ENCODE measurements around the gene TBX19. TPM values are rescaled to one million over a fixed set of nuclear protein-coding genes. Genes with fewer than 3 reads are reported as not detected.
"Not testable (repeated sequence)": the region's sequence is repeated elsewhere in the genome, so short reads cannot be mapped to it uniquely, and the experiment has no call there.

Gene TBX19
- total RNA-seq, 1 experiment from 2014 or later, result 1.4 TPM

- Histone ChIP-seq H3K36me3 (no peaks in the 10 kb centered on the region), H3K9me3 (replicated peaks) (no peaks in the 10 kb centered on the region; the same call in 1 of the 2 replicates), H3K4me1 (replicated peaks) (0 out of 2 replicates have a peak, but pooled peaks cover 5% of the 10 kb centered on the region), H3K4me3 (no peak overlapping the region), H3K27me3 (replicated peaks) (peaks cover 8% of the 10 kb centered on the region), H3K27ac (no peak overlapping the region)
- DNase-seq (ENCODE audit: low read depth in 1 of 2, low spot score in 2 of 2), result no peak
Measured at GRCh38 chr1:168340781-168341482, 60.3 kb downstream of the TBX19 start.

DNA sequence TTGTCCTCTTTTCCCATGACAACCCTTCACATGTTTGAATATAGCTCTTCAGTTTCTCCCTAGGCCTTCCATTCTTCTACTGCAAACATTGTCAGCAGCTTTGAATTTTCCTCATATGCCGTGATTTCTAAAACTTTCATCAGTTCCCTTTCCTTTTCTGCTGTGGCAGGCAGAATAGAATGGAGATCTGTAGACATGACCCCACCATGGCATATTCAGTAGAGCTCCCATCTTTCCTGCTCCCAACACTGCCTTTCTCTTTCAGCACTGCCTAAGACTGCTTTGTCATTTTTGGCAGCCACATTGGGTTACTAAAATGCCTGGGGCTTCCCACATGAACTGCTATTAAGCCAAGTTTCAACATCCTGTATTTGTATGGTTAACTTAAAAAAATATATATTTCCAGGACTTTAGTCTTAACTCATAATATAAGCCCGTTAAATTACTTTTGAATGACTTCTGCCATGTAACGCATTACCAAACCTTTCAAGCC lies 60.9 kb downstream of the TBX19 start:
- Histone ChIP-seq H3K27ac (no peak overlapping the region), H3K9me3 (replicated peaks) (no peaks in the 10 kb centered on the region; the same call in 1 of the 2 replicates), H3K36me3 (no peaks in the 10 kb centered on the region), H3K27me3 (replicated peaks) (peaks cover 8% of the 10 kb centered on the region), H3K4me1 (replicated peaks) (0 out of 2 replicates have a peak, but pooled peaks cover 5% of the 10 kb centered on the region), H3K4me3 (no peak overlapping the region)
- no peak for DNase-seq (ENCODE audit: low read depth in 1 of 2, low spot score in 2 of 2)

- DNase-seq (ENCODE audit: low read depth in 1 of 2, low spot score in 2 of 2), result peak; percentile 44 to 76
- Histone ChIP-seq H3K36me3 (no peaks in the 10 kb centered on the region), H3K9me3 (replicated peaks) (no peaks in the 10 kb centered on the region; the same call in 1 of the 2 replicates), H3K27me3 (replicated peaks) (peaks cover 8% of the 10 kb centered on the region), H3K4me3 (no peak overlapping the region), H3K4me1 (replicated peaks) (0 out of 2 replicates have a peak, but pooled peaks cover 5% of the 10 kb centered on the region), H3K27ac (no peak overlapping the region)
Measured at GRCh38 chr1:168342572-168343280, 62.0 kb downstream of the TBX19 start.

- Histone ChIP-seq H3K36me3 (no peaks in the 10 kb centered on the region), H3K4me3 (no peak overlapping the region)
Measured at GRCh38 chr1:168343566-168343965, 62.9 kb downstream of the TBX19 start.

GRCh38 chr1:168344517-168344916 lies 63.8 kb downstream of the TBX19 start:
- Histone ChIP-seq H3K9me3 (replicated peaks) (no peaks in the 10 kb centered on the region; the same call in 1 of the 2 replicates), H3K27me3 (replicated peaks) (peaks cover 8% of the 10 kb centered on the region), H3K36me3 (no peaks in the 10 kb centered on the region), H3K4me3 (no peak overlapping the region), H3K4me1 (replicated peaks) (0 out of 2 replicates have a peak, but pooled peaks cover 5% of the 10 kb centered on the region), H3K27ac (no peak overlapping the region)
- no peak for DNase-seq (ENCODE audit: low read depth in 1 of 2, low spot score in 2 of 2)

More at GRCh38 chr1:168343566-168343965, 62.9 kb downstream of the TBX19 start:
- DNase-seq (ENCODE audit: low read depth in 1 of 2, low spot score in 2 of 2), result no peak
- Histone ChIP-seq H3K4me1 (replicated peaks) (0 out of 2 replicates have a peak, but pooled peaks cover 5% of the 10 kb centered on the region), H3K9me3 (replicated peaks) (no peaks in the 10 kb centered on the region; the same call in 1 of the 2 replicates), H3K27ac (no peak overlapping the region), H3K27me3 (replicated peaks) (peaks cover 8% of the 10 kb centered on the region)

DNA sequence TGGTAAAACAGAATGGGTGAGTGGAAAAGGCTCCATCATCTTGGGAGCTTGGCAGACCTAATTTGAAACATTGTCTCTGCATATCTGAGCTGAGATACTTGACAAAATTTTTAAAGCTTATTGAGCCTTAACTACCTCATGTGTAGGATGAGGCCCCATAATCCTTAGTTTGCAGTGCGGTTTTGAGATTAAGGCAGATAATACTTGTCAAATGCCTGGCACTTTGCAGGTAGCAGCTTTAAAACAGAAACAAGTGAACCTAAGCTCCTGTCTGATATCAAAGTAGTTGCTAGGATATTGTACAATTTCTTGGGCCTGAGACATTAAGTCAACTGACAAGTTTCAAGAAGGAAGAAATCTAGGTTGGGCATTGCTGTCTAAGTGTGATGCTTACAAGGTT lies 65.3 kb downstream of the TBX19 start:
- no peak for DNase-seq (ENCODE audit: low read depth in 1 of 2, low spot score in 2 of 2)
- 0 out of 2 replicates have a peak, but pooled peaks cover 5% of the 10 kb centered on the region for H3K4me1 ChIP-seq (replicated peaks)
- H3K27me3 ChIP-seq (replicated peaks), result peaks cover 8% of the 10 kb centered on the region
- no peaks in the 10 kb centered on the region; the same call in 1 of the 2 replicates for H3K9me3 ChIP-seq (replicated peaks)
- H3K36me3 ChIP-seq, result no peaks in the 10 kb centered on the region
- H3K27ac ChIP-seq, result no peak overlapping the region
- H3K4me3 ChIP-seq, result no peak overlapping the region

DNA sequence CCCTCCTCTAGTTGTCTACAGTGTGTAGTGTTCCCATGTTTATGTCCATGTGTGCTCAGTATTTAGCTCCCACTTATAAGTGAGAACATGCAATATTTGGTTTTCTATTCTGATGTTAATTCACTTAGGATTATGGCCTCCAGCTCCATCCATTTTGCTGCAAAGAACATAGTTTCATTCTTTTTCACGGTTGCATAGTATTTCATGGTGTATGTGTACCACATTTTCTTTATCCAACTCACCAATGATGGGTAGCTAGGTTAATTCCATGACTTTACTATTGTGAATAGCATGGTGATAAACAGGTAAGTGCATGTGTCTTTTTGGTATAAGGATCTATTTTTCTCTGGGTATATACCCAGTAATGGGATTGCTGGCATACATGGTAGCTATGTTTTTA lies 67.0 kb downstream of the TBX19 start:
- Histone ChIP-seq H3K4me3 (no peak overlapping the region), H3K4me1 (replicated peaks) (0 out of 2 replicates have a peak, but pooled peaks cover 3% of the 10 kb centered on the region), H3K36me3 (no peaks in the 10 kb centered on the region), H3K27me3 (replicated peaks) (no peaks in the 10 kb centered on the region), H3K9me3 (replicated peaks) (no peaks in the 10 kb centered on the region), H3K27ac (no peak overlapping the region)
- DNase-seq (ENCODE audit: low read depth in 1 of 2, low spot score in 2 of 2), result no peak

DNA sequence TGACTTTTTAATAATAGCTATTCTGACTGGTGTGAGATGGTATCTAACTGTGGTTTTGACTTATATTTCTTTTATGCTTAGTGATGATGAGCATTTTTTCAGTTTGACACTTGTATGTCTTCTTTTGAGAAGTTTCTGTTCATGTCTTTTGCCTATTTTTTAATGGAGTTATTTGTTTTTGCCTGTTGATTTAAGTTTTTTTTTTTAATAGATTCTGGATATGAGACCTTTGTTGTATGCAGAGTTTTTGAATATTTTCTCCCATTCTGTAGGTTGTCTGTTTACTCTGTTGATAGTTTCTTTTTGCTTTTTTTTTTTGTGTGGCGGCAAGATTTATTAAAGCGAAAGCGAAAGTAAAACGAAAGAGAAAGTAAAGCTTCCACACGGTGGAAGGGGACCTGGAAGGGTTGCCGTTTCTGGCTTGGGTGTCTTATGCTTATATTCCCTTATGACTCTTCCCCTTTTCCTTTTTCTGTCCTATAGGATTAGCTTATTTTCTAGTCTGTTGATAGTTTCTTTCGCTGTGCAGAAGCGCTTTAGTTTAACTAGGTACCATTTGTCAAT lies 67.6 kb downstream of the TBX19 start:
- Histone ChIP-seq H3K27me3 (replicated peaks) (no peaks in the 10 kb centered on the region), H3K9me3 (replicated peaks) (no peaks in the 10 kb centered on the region), H3K27ac (no peak overlapping the region), H3K36me3 (no peaks in the 10 kb centered on the region), H3K4me1 (replicated peaks) (no peaks in the 10 kb centered on the region), H3K4me3 (peak overlapping the region; percentile 29)
- peak in 1 of 2 experiments; percentile 28 for DNase-seq (ENCODE audit: low read depth in 1 of 2, low spot score in 2 of 2)

- H3K27me3 ChIP-seq (replicated peaks); H3K4me1 ChIP-seq (replicated peaks); DNase-seq (ENCODE audit: low read depth in 1 of 2, low spot score in 2 of 2); H3K4me3 ChIP-seq; H3K27ac ChIP-seq; H3K9me3 ChIP-seq (replicated peaks); H3K36me3 ChIP-seq: not testable (repeated sequence)
Measured at GRCh38 chr1:168354335-168355269, 73.9 kb downstream of the TBX19 start.

GRCh38 chr1:168360151-168361021 lies 79.7 kb downstream of the TBX19 start:
- no peak for DNase-seq (ENCODE audit: low read depth in 1 of 2, low spot score in 2 of 2)
- H3K9me3 ChIP-seq (replicated peaks), result no peaks in the 10 kb centered on the region
- H3K36me3 ChIP-seq, result no peaks in the 10 kb centered on the region
- no peak overlapping the region for H3K27ac ChIP-seq
- no peak overlapping the region for H3K4me3 ChIP-seq
- no peaks in the 10 kb centered on the region for H3K27me3 ChIP-seq (replicated peaks)
- H3K4me1 ChIP-seq (replicated peaks), result no peaks in the 10 kb centered on the region

GRCh38 chr1:168361252-168361651 lies 80.6 kb downstream of the TBX19 start:
- Histone ChIP-seq H3K4me1 (replicated peaks) (no peaks in the 10 kb centered on the region), H3K9me3 (replicated peaks) (no peaks in the 10 kb centered on the region), H3K27ac (no peak overlapping the region), H3K36me3 (no peaks in the 10 kb centered on the region), H3K27me3 (replicated peaks) (no peaks in the 10 kb centered on the region), H3K4me3 (no peak overlapping the region)
- no peak for DNase-seq (ENCODE audit: low read depth in 1 of 2, low spot score in 2 of 2)

- no peak for DNase-seq (ENCODE audit: low read depth in 1 of 2, low spot score in 2 of 2)
- Histone ChIP-seq H3K36me3 (no peaks in the 10 kb centered on the region), H3K4me3 (no peak overlapping the region), H3K9me3 (replicated peaks) (no peaks in the 10 kb centered on the region), H3K27me3 (replicated peaks) (no peaks in the 10 kb centered on the region), H3K4me1 (replicated peaks) (no peaks in the 10 kb centered on the region), H3K27ac (no peak overlapping the region)
Measured at GRCh38 chr1:168362991-168363390, 82.3 kb downstream of the TBX19 start.

Data from SJSA1 (cell line).